ENCODE results near the gene PKIG. TPM values are rescaled to one million over a fixed set of nuclear protein-coding genes. Genes with fewer than 3 reads are reported as not detected.

Gene PKIG
- total and polyA plus RNA-seq, 9 donors: 37.0 to 114 (median 49.9) TPM

GRCh38 chr20:44561876-44562275 lies 20.5 kb upstream of the PKIG start:
- TF ChIP-seq POLR2A (IDR thresholded peaks at IDR 0.05) (no peak), EP300 (IDR thresholded peaks at IDR 0.05) (no peak), CTCF (IDR thresholded peaks at IDR 0.05) (no peak)
- Histone ChIP-seq H3K9me3 (no peaks in the 10 kb centered on the region), H3K4me1 (ENCODE audit: insufficient read depth) (peaks cover 4% of the 10 kb centered on the region), H3K36me3 (no peaks in the 10 kb centered on the region), H3K4me3 (no peak overlapping the region), H3K27me3 (no peaks in the 10 kb centered on the region), H3K27ac (no peak overlapping the region)
- DNase-seq: no peak
- intact Hi-C loops (cut with DNase I): no loop called here

- Histone ChIP-seq H3K36me3 (no peaks in the 10 kb centered on the region), H3K27ac (no peak overlapping the region), H3K4me3 (no peak overlapping the region), H3K4me1 (ENCODE audit: insufficient read depth) (peaks cover 4% of the 10 kb centered on the region), H3K27me3 (no peaks in the 10 kb centered on the region), H3K9me3 (no peaks in the 10 kb centered on the region)
- no peak for DNase-seq
- TF ChIP-seq EP300 (IDR thresholded peaks at IDR 0.05) (no peak), POLR2A (IDR thresholded peaks at IDR 0.05) (no peak), CTCF (IDR thresholded peaks at IDR 0.05) (no peak)
- 94 to 99% (median 98%) methylated on average over 3 of the region's 3 CpGs for WGBS, 3 donors
- intact Hi-C loops (cut with DNase I): no loop called here
Measured at GRCh38 chr20:44566018-44566417, 16.4 kb upstream of the PKIG start.

- no peaks in the 10 kb centered on the region for H3K9me3 ChIP-seq
- no peak overlapping the region for H3K4me3 ChIP-seq
- intact Hi-C loops (cut with DNase I): no loop called here
- peaks cover 9% of the 10 kb centered on the region for H3K4me1 ChIP-seq (ENCODE audit: insufficient read depth)
- no peaks in the 10 kb centered on the region for H3K36me3 ChIP-seq
- no peak for DNase-seq
- TF ChIP-seq CTCF (IDR thresholded peaks at IDR 0.05): no peak
- no peak for TF ChIP-seq EP300 (IDR thresholded peaks at IDR 0.05)
- TF ChIP-seq POLR2A (IDR thresholded peaks at IDR 0.05): no peak
- no peak overlapping the region for H3K27ac ChIP-seq
- no peaks in the 10 kb centered on the region for H3K27me3 ChIP-seq
Measured at GRCh38 chr20:44566811-44567210, 15.6 kb upstream of the PKIG start.

- H3K36me3 ChIP-seq: no peaks in the 10 kb centered on the region
- no peak overlapping the region for H3K27ac ChIP-seq
- peaks cover 13% of the 10 kb centered on the region for H3K4me1 ChIP-seq (ENCODE audit: insufficient read depth)
- H3K4me3 ChIP-seq: no peak overlapping the region
- intact Hi-C loops (cut with DNase I): no loop called here
- no peaks in the 10 kb centered on the region for H3K9me3 ChIP-seq
- WGBS, 3 donors: 96 to 100% (median 97%) methylated on average over 1 of the region's 1 CpG
- no peak for DNase-seq
- no peak for TF ChIP-seq CTCF (IDR thresholded peaks at IDR 0.05)
- TF ChIP-seq EP300 (IDR thresholded peaks at IDR 0.05): no peak
- no peak for TF ChIP-seq POLR2A (IDR thresholded peaks at IDR 0.05)
- H3K27me3 ChIP-seq: no peaks in the 10 kb centered on the region
Measured at GRCh38 chr20:44570367-44570766, 12.0 kb upstream of the PKIG start.

Measured in ovary (tissue), 9 donors.